HEK293T (cell line): Measurements from ENCODE around the gene AAR2.

ENCODE experiments used
- ARNT ChIP-seq: fragments of 450-650 bp; IDR thresholded peaks from 2 replicates; pipeline ENCODE4 v1.6.1; 2017; ENCODE audit warnings: mild to moderate bottlenecking
- BHLHE40 ChIP-seq: fragments of 450-650 bp; IDR thresholded peaks from 2 replicates; pipeline ENCODE4 v1.6.1; 2016; ENCODE audit warnings: mild to moderate bottlenecking, moderate library complexity, borderline replicate concordance
- ELF4 ChIP-seq: fragments of 450-650 bp; IDR thresholded peaks from 2 replicates; pipeline ENCODE4 v1.6.1; 2017; ENCODE audit warnings: antibody characterized with exemption
- FOXA1 ChIP-seq: fragments of 450-650 bp; IDR thresholded peaks from 2 replicates; pipeline ENCODE4 v1.6.1; 2016; ENCODE audit warnings: mild to moderate bottlenecking
- FOXM1 ChIP-seq: fragments of 450-650 bp; IDR thresholded peaks from 2 replicates; pipeline ENCODE4 v1.6.1; 2017; ENCODE audit warnings: mild to moderate bottlenecking, borderline replicate concordance
- LEF1 ChIP-seq: fragments of 450-650 bp; IDR thresholded peaks from 2 replicates; pipeline ENCODE4 v1.6.1; 2017; ENCODE audit warnings: mild to moderate bottlenecking, borderline replicate concordance
- NFRKB ChIP-seq: fragments of 450-650 bp; IDR thresholded peaks from 2 replicates; pipeline ENCODE4 v1.6.1; 2016; ENCODE audit warnings: mild to moderate bottlenecking, moderate library complexity
- SP1 ChIP-seq: fragments of 450-650 bp; IDR thresholded peaks from 2 replicates; pipeline ENCODE4 v1.6.1; 2017
- SUZ12 ChIP-seq: fragments of 450-650 bp; IDR thresholded peaks from 2 replicates; pipeline ENCODE4 v1.6.1; 2016; ENCODE audit warnings: mild to moderate bottlenecking
- TARDBP ChIP-seq: fragments of 450-650 bp; IDR thresholded peaks from 2 replicates; pipeline ENCODE4 v1.6.1; 2016
- TF ChIP-seq, protein P1 (sequence below): fragments of 450-650 bp; IDR thresholded peaks from 2 replicates; pipeline ENCODE4 v1.6.1; 2016

DNA sequence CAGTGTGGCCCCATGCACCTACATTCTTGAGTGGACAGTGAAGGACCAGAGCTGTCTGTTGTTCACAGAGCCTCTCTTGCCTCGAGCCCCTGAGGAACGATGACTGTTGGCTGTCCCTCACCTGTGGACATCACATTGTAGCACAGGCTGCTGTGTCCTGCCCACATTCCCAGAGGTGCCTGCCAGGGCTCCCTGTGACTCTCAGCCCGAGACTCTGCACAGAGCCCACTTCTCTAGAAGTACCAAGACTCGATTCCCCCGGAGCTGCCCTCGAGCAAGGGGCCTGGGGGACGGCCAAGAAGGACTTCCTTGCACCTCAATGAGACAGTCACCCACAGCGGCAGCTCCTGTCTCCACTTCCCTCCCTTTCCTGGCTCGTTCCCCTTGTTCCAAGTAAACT is 41.3 kb downstream of the AAR2 start:
- TF ChIP-seq FOXA1 (no peak), SP1 (no peak), ELF4 (no peak), ARNT (no peak), SUZ12 (no peak), NFRKB (no peak), TARDBP (no peak), BHLHE40 (no peak), LEF1 (no peak), FOXM1 (no peak)
- TF ChIP-seq, protein P1, sequence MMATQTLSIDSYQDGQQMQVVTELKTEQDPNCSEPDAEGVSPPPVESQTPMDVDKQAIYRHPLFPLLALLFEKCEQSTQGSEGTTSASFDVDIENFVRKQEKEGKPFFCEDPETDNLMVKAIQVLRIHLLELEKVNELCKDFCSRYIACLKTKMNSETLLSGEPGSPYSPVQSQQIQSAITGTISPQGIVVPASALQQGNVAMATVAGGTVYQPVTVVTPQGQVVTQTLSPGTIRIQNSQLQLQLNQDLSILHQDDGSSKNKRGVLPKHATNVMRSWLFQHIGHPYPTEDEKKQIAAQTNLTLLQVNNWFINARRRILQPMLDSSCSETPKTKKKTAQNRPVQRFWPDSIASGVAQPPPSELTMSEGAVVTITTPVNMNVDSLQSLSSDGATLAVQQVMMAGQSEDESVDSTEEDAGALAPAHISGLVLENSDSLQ: no peak
